Endodermal cell (in vitro differentiated cells): ENCODE data around the gene TSPAN17. TPM values are rescaled to one million over a fixed set of nuclear protein-coding genes. Genes with fewer than 3 reads are reported as not detected.

Experiments
- DNase-seq: peaks from one replicate; pipeline ENCODE4 v3.0.0-alpha.2; 2017
- H3K27ac ChIP-seq: 2 replicates; pipeline ENCODE4 v1.5.1; 2013; ENCODE audit warnings: mild to moderate bottlenecking, low read depth, low read length, moderate library complexity
- H3K27me3 ChIP-seq: 2 replicates; pipeline ENCODE4 v1.6.1; 2013; ENCODE audit warnings: mild to moderate bottlenecking, low read length, moderate library complexity; ENCODE audit not compliant: insufficient read depth, control insufficient read depth, poor library complexity, severe bottlenecking
- H3K36me3 ChIP-seq: 2 replicates; pipeline ENCODE4 v1.7.0; 2013; ENCODE audit warnings: mild to moderate bottlenecking, low read length, moderate library complexity; ENCODE audit not compliant: control insufficient read depth, insufficient read depth
- H3K4me1 ChIP-seq: one replicate; pipeline ENCODE4 v1.7.0; 2013; ENCODE audit warnings: low read length; ENCODE audit not compliant: control insufficient read depth, insufficient read depth
- H3K4me3 ChIP-seq: 2 replicates; pipeline ENCODE4 v1.5.1; 2013; ENCODE audit warnings: mild to moderate bottlenecking, low read length, moderate library complexity
- H3K9ac ChIP-seq: 2 replicates; pipeline ENCODE4 v1.6.1; 2013; ENCODE audit warnings: mild to moderate bottlenecking, low read length, moderate library complexity; ENCODE audit not compliant: poor library complexity, severe bottlenecking; ENCODE audit errors: extremely low read depth
- H3K9me3 ChIP-seq: 2 replicates; pipeline ENCODE4 v1.6.1; 2013; ENCODE audit warnings: mild to moderate bottlenecking, low read length, moderate library complexity; ENCODE audit not compliant: control insufficient read depth
- H3K27ac Mint-ChIP-seq: 2 replicates; pipeline ENCODE4 v1.8.0; 2020; ENCODE audit warnings: mixed read lengths
- H3K27me3 Mint-ChIP-seq: 2 replicates; pipeline ENCODE4 v1.8.0; 2021; ENCODE audit warnings: mild to moderate bottlenecking, mixed read lengths; ENCODE audit not compliant: insufficient read depth
- H3K36me3 Mint-ChIP-seq: 2 replicates; pipeline ENCODE4 v1.8.0; 2020; ENCODE audit warnings: low read depth, mixed read lengths
- H3K4me1 Mint-ChIP-seq: 2 replicates; pipeline ENCODE4 v1.8.0; 2020; ENCODE audit warnings: mixed read lengths
- H3K4me3 Mint-ChIP-seq: 2 replicates; pipeline ENCODE4 v1.8.0; 2020; ENCODE audit warnings: mild to moderate bottlenecking, moderate library complexity, mixed read lengths
- H3K9me3 Mint-ChIP-seq: 2 replicates; pipeline ENCODE4 v1.8.0; 2020; ENCODE audit warnings: mild to moderate bottlenecking, mixed read lengths
- CTCF ChIP-seq: fragments of 200-600 bp; sonication (generic); conservative IDR thresholded peaks from 2 replicates; pipeline ENCODE4 v1.5.0; 2021; ENCODE audit warnings: antibody characterized with exemption, mild to moderate bottlenecking
- WGBS, 2 experiments: methylation state at CpG; one replicate each; pipeline versions ENCODE4 v1.1.5 to v1.1.7; 2013; ENCODE audit warnings: missing lambda C conversion rate in 2 of 2, mixed read lengths in 1 of 2; ENCODE audit not compliant: insufficient coverage in 1 of 2, insufficient read length in 1 of 2; 5-methylcytosine and 5-hydroxymethylcytosine counted together
- total RNA-seq, 2 donors: library from RNA; stranded (reverse); fragmentation: NEBNext Ultra II Directional in 1 of 2; extraction: Animal tissue kit (Norgen Biotek cat#: 25700) in 1 of 2; gene quantifications; 2 replicates in 1 of 2; 3 replicates in 1 of 2; pipeline ENCODE4 v1.2.1, GENCODE V29; 2021

TSPAN17 gene
- total RNA-seq, 2 donors from 2014 or later = 49.3 to 50.3 TPM

GRCh38 chr5:176610435-176610773, 36.9 kb upstream of the TSPAN17 start:
- no peaks in the 10 kb centered on the region for H3K36me3 Mint-ChIP-seq
- Histone ChIP-seq H3K9me3 (no peaks in the 10 kb centered on the region), H3K4me3 (peak overlapping the region; percentile 64), H3K9ac (no peak overlapping the region), H3K4me1 (peaks cover 8% of the 10 kb centered on the region), H3K27ac (no peak overlapping the region), H3K27me3 (peaks cover 19% of the 10 kb centered on the region), H3K36me3 (no peaks in the 10 kb centered on the region)
- H3K9me3 Mint-ChIP-seq = no peaks in the 10 kb centered on the region
- H3K4me1 Mint-ChIP-seq = peaks cover 12% of the 10 kb centered on the region
- no peak overlapping the region for H3K27ac Mint-ChIP-seq
- H3K27me3 Mint-ChIP-seq = peaks cover 49% of the 10 kb centered on the region
- no peak for DNase-seq
- peak overlapping the region; percentile 45 for H3K4me3 Mint-ChIP-seq
- WGBS, 2 experiments = 2 to 4% methylated on average over 5 to 26 of the region's 31 CpGs
- TF ChIP-seq CTCF = no peak

- Histone ChIP-seq H3K9me3 (no peaks in the 10 kb centered on the region), H3K36me3 (no peaks in the 10 kb centered on the region), H3K9ac (no peak overlapping the region), H3K4me3 (no peak overlapping the region), H3K4me1 (no peaks in the 10 kb centered on the region), H3K27me3 (peaks cover 29% of the 10 kb centered on the region), H3K27ac (no peak overlapping the region)
- no peaks in the 10 kb centered on the region for H3K36me3 Mint-ChIP-seq
- no peak overlapping the region for H3K27ac Mint-ChIP-seq
- 23 to 25% methylated on average over 7 to 10 of the region's 10 CpGs for WGBS, 2 experiments
- H3K27me3 Mint-ChIP-seq = peaks cover 58% of the 10 kb centered on the region
- no peak overlapping the region for H3K4me3 Mint-ChIP-seq
- no peaks in the 10 kb centered on the region for H3K9me3 Mint-ChIP-seq
- no peak for TF ChIP-seq CTCF
- DNase-seq = peak; percentile 93
- H3K4me1 Mint-ChIP-seq = peaks cover 7% of the 10 kb centered on the region
Observed at GRCh38 chr5:176611435-176611834, 35.8 kb upstream of the TSPAN17 start.

GRCh38 chr5:176612008-176612407, 35.3 kb upstream of the TSPAN17 start:
- H3K27me3 ChIP-seq = peaks cover 35% of the 10 kb centered on the region
- Mint-ChIP-seq H3K27me3 (peaks cover 62% of the 10 kb centered on the region), H3K4me1 (peaks cover 5% of the 10 kb centered on the region), H3K27ac (no peak overlapping the region), H3K4me3 (no peak overlapping the region), H3K9me3 (no peaks in the 10 kb centered on the region), H3K36me3 (no peaks in the 10 kb centered on the region)
- 85 to 92% methylated on average over 6 of the region's 6 CpGs for WGBS, 2 experiments
- no peaks in the 10 kb centered on the region for H3K9me3 ChIP-seq
- no peaks in the 10 kb centered on the region for H3K4me1 ChIP-seq
- H3K4me3 ChIP-seq = no peak overlapping the region
- DNase-seq = no peak
- no peaks in the 10 kb centered on the region for H3K36me3 ChIP-seq
- TF ChIP-seq CTCF = no peak
- H3K9ac ChIP-seq = no peak overlapping the region
- H3K27ac ChIP-seq = no peak overlapping the region
